Esophagus muscularis mucosa (tissue), 4 donors: Measurements from ENCODE around the gene CSAD. TPM values are rescaled to one million over a fixed set of nuclear protein-coding genes. Genes with fewer than 3 reads are reported as not detected.

Experiments used
- DNase-seq: peaks from one replicate; pipeline ENCODE4 v3.0.0-alpha.2; 2017; ENCODE audit errors: extremely low spot score
- H3K27ac ChIP-seq, 4 donors: fragments of 200-600 bp; sonication (generic); replicated peaks in 1 of 4; 1 replicate in 3 of 4; 2 replicates in 1 of 4; pipeline ENCODE4 v1.5.1; 2016 to 2019; ENCODE audit warnings: mild to moderate bottlenecking in 1 of 4
- H3K27me3 ChIP-seq, 4 donors: fragments of 200-600 bp; sonication (generic); one replicate each; pipeline versions ENCODE4 v1.5.1 to v1.6.0; 2016 to 2019
- H3K36me3 ChIP-seq, 4 donors: fragments of 200-600 bp; sonication (generic); one replicate each; pipeline ENCODE4 v1.5.1; 2016 to 2019
- H3K4me1 ChIP-seq, 4 donors: fragments of 200-600 bp; sonication (generic); one replicate each; pipeline ENCODE4 v1.5.1; 2016 to 2019
- H3K4me3 ChIP-seq, 4 donors: fragments of 200-600 bp; sonication (generic); 1 replicate in 2 of 4; 2 replicates in 2 of 4; pipeline ENCODE4 v1.5.1; 2016 to 2019; ENCODE audit warnings: mild to moderate bottlenecking in 4 of 4, moderate library complexity in 1 of 4
- H3K9me3 ChIP-seq, 4 donors: fragments of 200-600 bp; sonication (generic); 1 replicate in 3 of 4; 2 replicates in 1 of 4; pipeline ENCODE4 v1.5.1; 2016 to 2019
- CTCF ChIP-seq, 3 experiments: fragments of 200-600 bp in 2 of 3; fragments of 450-650 bp in 1 of 3; sonication (generic) in 2 of 3; IDR thresholded peaks; one replicate each; pipeline ENCODE4 v1.5.1; 2017 to 2019; ENCODE audit warnings: antibody characterized with exemption in 3 of 3, mild to moderate bottlenecking in 2 of 3, moderate library complexity in 1 of 3
- EP300 ChIP-seq: sonication (generic); formaldehyde crosslinking; IDR thresholded peaks from one replicate; pipeline ENCODE4 v1.6.1; 2017; ENCODE audit warnings: antibody characterized with exemption
- POLR2A ChIP-seq: fragments of 450-650 bp; IDR thresholded peaks from one replicate; pipeline ENCODE4 v1.6.1; 2017; ENCODE audit warnings: antibody characterized with exemption, moderate library complexity, mild to moderate bottlenecking, low read depth
- POLR2AphosphoS5 ChIP-seq, 2 donors: sonication (generic); formaldehyde crosslinking; IDR thresholded peaks; one replicate each; pipeline ENCODE4 v1.6.1; 2017; ENCODE audit warnings: antibody characterized with exemption in 2 of 2
- WGBS: methylation state at CpG from one replicate; pipeline ENCODE4 v1.1.5; 2018; 5-methylcytosine and 5-hydroxymethylcytosine counted together
- intact Hi-C: fragments of 100-400 bp; cut with DNase I; formaldehyde crosslinking; loops from one replicate; pipeline ENCODE4 v1.15.1; 2023
- total RNA-seq, 4 donors: library from RNA; depleted of rRNA; stranded (reverse); fragments of >200 nt; gene quantifications; one replicate each; pipeline versions ENCODE4 v1.1.0 to v1.2.1, GENCODE V29; 2016

CSAD gene
- total RNA-seq, 4 donors from 2014 or later: 10.8 to 27.8 (median 15.0) TPM

GRCh38 chr12:53200458-53201176 lies 19.9 kb upstream of the CSAD start:
- no peaks in the 10 kb centered on the region for H3K9me3 ChIP-seq
- no peak overlapping the region for H3K4me3 ChIP-seq
- intact Hi-C loops: no loop called here
- H3K36me3 ChIP-seq: no peaks in the 10 kb centered on the region
- no peak for DNase-seq
- no peaks in the 10 kb centered on the region for H3K27me3 ChIP-seq
- TF ChIP-seq POLR2A: no peak
- no peak for TF ChIP-seq EP300
- no peak overlapping the region for H3K27ac ChIP-seq
- peaks cover 10 to 18% (median 13%) of the 10 kb centered on the region in 4 donors for H3K4me1 ChIP-seq
- WGBS: 73% methylated on average over 10 of the region's 10 CpGs

GRCh38 chr12:53200107-53200457 lies 19.4 kb upstream of the CSAD start:
- DNase-seq: no peak
- Histone ChIP-seq H3K4me3 (no peak overlapping the region), H3K27ac (no peak overlapping the region), H3K9me3 (no peaks in the 10 kb centered on the region), H3K36me3 (no peaks in the 10 kb centered on the region), H3K4me1 (peaks cover 10 to 18% (median 13%) of the 10 kb centered on the region in 4 donors), H3K27me3 (no peaks in the 10 kb centered on the region)
- intact Hi-C loops: no loop called here
- WGBS: 100% methylated on average over 2 of the region's 2 CpGs
- TF ChIP-seq EP300 (no peak), CTCF (IDR thresholded peaks at IDR 0.05) (no peak), POLR2AphosphoS5 (IDR thresholded peaks at IDR 0.05) (no peak), POLR2A (no peak)

- TF ChIP-seq CTCF (IDR thresholded peaks at IDR 0.05) (no peak), POLR2AphosphoS5 (IDR thresholded peaks at IDR 0.05) (no peak), POLR2A (no peak), EP300 (no peak)
- WGBS: 93% methylated on average over 3 of the region's 3 CpGs
- intact Hi-C loops: no loop called here
- H3K4me1 ChIP-seq: peaks cover 10 to 18% (median 13%) of the 10 kb centered on the region in 4 donors
- H3K9me3 ChIP-seq: no peaks in the 10 kb centered on the region
- no peaks in the 10 kb centered on the region for H3K27me3 ChIP-seq
- no peak for DNase-seq
- no peak overlapping the region for H3K27ac ChIP-seq
- no peaks in the 10 kb centered on the region for H3K36me3 ChIP-seq
- H3K4me3 ChIP-seq: no peak overlapping the region
Measured at GRCh38 chr12:53199700-53200099, 19.0 kb upstream of the CSAD start.

- Histone ChIP-seq H3K27me3 (no peaks in the 10 kb centered on the region), H3K4me3 (no peak overlapping the region), H3K27ac (no peak overlapping the region), H3K36me3 (no peaks in the 10 kb centered on the region), H3K9me3 (no peaks in the 10 kb centered on the region), H3K4me1 (peaks cover 10 to 18% (median 13%) of the 10 kb centered on the region in 4 donors)
- DNase-seq: no peak
- 86% methylated on average over 5 of the region's 5 CpGs for WGBS
- TF ChIP-seq POLR2AphosphoS5 (IDR thresholded peaks at IDR 0.05): no peak
- TF ChIP-seq CTCF (IDR thresholded peaks at IDR 0.05): no peak
- TF ChIP-seq EP300: no peak
- no peak for TF ChIP-seq POLR2A
- intact Hi-C loops: no loop called here
Measured at GRCh38 chr12:53198486-53199110, 17.9 kb upstream of the CSAD start.

- peaks cover 0 to 5% (median 3%) of the 10 kb centered on the region in 4 donors for H3K36me3 ChIP-seq
- H3K4me3 ChIP-seq: peak overlapping the region; percentile 32 to 52 (median 44)
- no peak for DNase-seq
- WGBS: 80% methylated on average over 10 of the region's 19 CpGs
- no peaks in the 10 kb centered on the region for H3K27me3 ChIP-seq
- intact Hi-C loops: no loop called here
- no peaks in the 10 kb centered on the region for H3K9me3 ChIP-seq
- H3K4me1 ChIP-seq: peaks cover 10 to 18% (median 13%) of the 10 kb centered on the region in 4 donors
- TF ChIP-seq POLR2AphosphoS5 (IDR thresholded peaks at IDR 0.05): no peak
- no peak for TF ChIP-seq POLR2A
- TF ChIP-seq EP300: no peak
- TF ChIP-seq CTCF (IDR thresholded peaks at IDR 0.05): no peak
- no peak overlapping the region for H3K27ac ChIP-seq
Measured at GRCh38 chr12:53197011-53197640, 16.4 kb upstream of the CSAD start.
